GM12892 (cell line): ENCODE results near the gene SP4.
A peak's percentile ranks its signal among the peaks of the same experiment; 100 is the strongest.
"Not testable (repeated sequence)": the region's sequence is repeated elsewhere in the genome, so short reads cannot be mapped to it uniquely, and the experiment has no call there.

Experiments
- DNase-seq: peaks from one replicate; pipeline ENCODE4 v3.0.0; 2011; ENCODE audit not compliant: insufficient read length
- FAIRE-seq: peaks from 2 replicates; lab custom pipeline; 2011; peaks lifted over from hg19 to GRCh38; lab: Jason Lieb, UNC
- POLR2A ChIP-seq: IDR thresholded peaks from 2 replicates; pipeline ENCODE4 v1.6.1; 2011; ENCODE audit warnings: low read depth, low read length, control low read depth
- POLR2AphosphoS5 ChIP-seq: IDR thresholded peaks from 2 replicates; pipeline ENCODE4 v1.6.1; 2011; ENCODE audit warnings: low read depth, low read length, control low read depth
- TAF1 ChIP-seq: IDR thresholded peaks from 2 replicates; pipeline ENCODE4 v1.6.1; 2011; ENCODE audit warnings: low read depth, mild to moderate bottlenecking, control low read depth, low read length, borderline replicate concordance

The SP4 gene

GRCh38 chr7:21486511-21486910, 58.6 kb downstream of the SP4 start:
- TF ChIP-seq POLR2A (no peak), POLR2AphosphoS5 (no peak), TAF1 (no peak)
- FAIRE-seq (no peak), DNase-seq (no peak)

GRCh38 chr7:21495731-21496130, 67.8 kb downstream of the SP4 start:
- TF ChIP-seq POLR2AphosphoS5 = no peak
- TF ChIP-seq TAF1 = no peak
- no peak for TF ChIP-seq POLR2A
- FAIRE-seq = no peak
- DNase-seq = no peak

GRCh38 chr7:21497072-21497471, 69.2 kb downstream of the SP4 start:
- TF ChIP-seq TAF1 (no peak), POLR2A (no peak), POLR2AphosphoS5 (no peak)
- FAIRE-seq (peak; percentile 17), DNase-seq (no peak)

- no peak for FAIRE-seq
- no peak for DNase-seq
- no peak for TF ChIP-seq TAF1
- no peak for TF ChIP-seq POLR2A
- no peak for TF ChIP-seq POLR2AphosphoS5
Observed at GRCh38 chr7:21500117-21500832, 72.4 kb downstream of the SP4 start.

- TF ChIP-seq POLR2A (no peak), TAF1 (no peak), POLR2AphosphoS5 (no peak)
- FAIRE-seq = no peak
- no peak for DNase-seq
Observed at GRCh38 chr7:21504021-21504420, 76.1 kb downstream of the SP4 start.

- DNase-seq = no peak
- peak; percentile 70 for FAIRE-seq
- TF ChIP-seq POLR2A (no peak), POLR2AphosphoS5 (no peak), TAF1 (no peak)
Observed at GRCh38 chr7:21507627-21508343, 79.9 kb downstream of the SP4 start.

- no peak for TF ChIP-seq TAF1
- TF ChIP-seq POLR2AphosphoS5 = no peak
- no peak for TF ChIP-seq POLR2A
- FAIRE-seq (no peak), DNase-seq (no peak)
Observed at GRCh38 chr7:21508538-21508937, 80.7 kb downstream of the SP4 start.

- TF ChIP-seq TAF1 = no peak
- FAIRE-seq = no peak
- DNase-seq = no peak
Observed at GRCh38 chr7:21514062-21514461, 86.2 kb downstream of the SP4 start.

- TF ChIP-seq POLR2A (no peak), TAF1 (no peak), POLR2AphosphoS5 (no peak)
- FAIRE-seq (no peak), DNase-seq (no peak)
Observed at GRCh38 chr7:21524680-21525079, 96.8 kb downstream of the SP4 start.

- peak; percentile 5 for FAIRE-seq
- TF ChIP-seq POLR2A (no peak), POLR2AphosphoS5 (no peak), TAF1 (no peak)
- DNase-seq = no peak
Observed at GRCh38 chr7:21526007-21526406, 98.1 kb downstream of the SP4 start.

- FAIRE-seq (no peak), DNase-seq (no peak)
- TF ChIP-seq TAF1 (no peak), POLR2AphosphoS5 (no peak), POLR2A (no peak)
Observed at GRCh38 chr7:21526448-21526847, 98.6 kb downstream of the SP4 start.

- FAIRE-seq, DNase-seq: not testable (repeated sequence)
Observed at GRCh38 chr7:21532485-21532884, 104.6 kb downstream of the SP4 start.

GRCh38 chr7:21533646-21534045, 105.8 kb downstream of the SP4 start:
- not testable (repeated sequence) for DNase-seq, FAIRE-seq

- DNase-seq, FAIRE-seq: not testable (repeated sequence)
Observed at GRCh38 chr7:21536445-21537118, 108.7 kb downstream of the SP4 start.
